AG09309 (cell line): ENCODE measurements around the gene RERE.

ENCODE experiments used
- DNase-seq: peaks from one replicate; pipeline ENCODE4 v3.0.0-alpha.2; 2010; ENCODE audit warnings: low read depth
- H3K4me3 ChIP-seq: 2 replicates; pipeline ENCODE4 v1.5.1; 2011; ENCODE audit warnings: mild to moderate bottlenecking, low read depth, low read length, moderate library complexity; ENCODE audit not compliant: control insufficient read depth
- TF ChIP-seq, protein P1 (sequence below): IDR thresholded peaks from 2 replicates; pipeline ENCODE4 v1.5.1; 2011; ENCODE audit warnings: mild to moderate bottlenecking, low read depth, low read length, inconsistent platforms; ENCODE audit not compliant: insufficient read depth, control insufficient read depth; ENCODE audit errors: missing control alignments

RERE gene

GRCh38 chr1:8473121-8473875 is 344.1 kb downstream of the RERE start:
- no peak for DNase-seq
- no peak overlapping the region for H3K4me3 ChIP-seq
- TF ChIP-seq, protein P1, sequence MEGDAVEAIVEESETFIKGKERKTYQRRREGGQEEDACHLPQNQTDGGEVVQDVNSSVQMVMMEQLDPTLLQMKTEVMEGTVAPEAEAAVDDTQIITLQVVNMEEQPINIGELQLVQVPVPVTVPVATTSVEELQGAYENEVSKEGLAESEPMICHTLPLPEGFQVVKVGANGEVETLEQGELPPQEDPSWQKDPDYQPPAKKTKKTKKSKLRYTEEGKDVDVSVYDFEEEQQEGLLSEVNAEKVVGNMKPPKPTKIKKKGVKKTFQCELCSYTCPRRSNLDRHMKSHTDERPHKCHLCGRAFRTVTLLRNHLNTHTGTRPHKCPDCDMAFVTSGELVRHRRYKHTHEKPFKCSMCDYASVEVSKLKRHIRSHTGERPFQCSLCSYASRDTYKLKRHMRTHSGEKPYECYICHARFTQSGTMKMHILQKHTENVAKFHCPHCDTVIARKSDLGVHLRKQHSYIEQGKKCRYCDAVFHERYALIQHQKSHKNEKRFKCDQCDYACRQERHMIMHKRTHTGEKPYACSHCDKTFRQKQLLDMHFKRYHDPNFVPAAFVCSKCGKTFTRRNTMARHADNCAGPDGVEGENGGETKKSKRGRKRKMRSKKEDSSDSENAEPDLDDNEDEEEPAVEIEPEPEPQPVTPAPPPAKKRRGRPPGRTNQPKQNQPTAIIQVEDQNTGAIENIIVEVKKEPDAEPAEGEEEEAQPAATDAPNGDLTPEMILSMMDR, result no peak

DNA sequence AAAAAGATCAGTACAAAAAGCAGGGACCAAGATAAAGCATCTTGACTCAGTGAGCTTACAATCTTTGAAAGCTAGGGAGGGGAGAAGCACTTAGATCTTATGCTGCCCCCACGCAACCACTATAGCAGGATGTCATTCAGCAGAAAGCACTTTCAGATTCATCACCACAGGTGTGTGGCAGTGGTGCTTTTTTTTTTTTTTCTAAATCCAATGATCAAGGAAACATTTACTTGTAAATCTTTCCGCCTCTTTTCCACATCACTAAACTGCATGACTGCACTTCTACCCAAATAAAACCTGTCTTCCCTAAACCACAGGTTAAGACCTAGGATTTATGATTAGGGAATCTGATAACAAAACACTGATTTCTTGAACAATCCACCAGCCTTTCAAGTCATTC is 344.8 kb downstream of the RERE start:
- no peak for DNase-seq
- H3K4me3 ChIP-seq, result no peak overlapping the region
- TF ChIP-seq, protein P1, result no peak

DNA sequence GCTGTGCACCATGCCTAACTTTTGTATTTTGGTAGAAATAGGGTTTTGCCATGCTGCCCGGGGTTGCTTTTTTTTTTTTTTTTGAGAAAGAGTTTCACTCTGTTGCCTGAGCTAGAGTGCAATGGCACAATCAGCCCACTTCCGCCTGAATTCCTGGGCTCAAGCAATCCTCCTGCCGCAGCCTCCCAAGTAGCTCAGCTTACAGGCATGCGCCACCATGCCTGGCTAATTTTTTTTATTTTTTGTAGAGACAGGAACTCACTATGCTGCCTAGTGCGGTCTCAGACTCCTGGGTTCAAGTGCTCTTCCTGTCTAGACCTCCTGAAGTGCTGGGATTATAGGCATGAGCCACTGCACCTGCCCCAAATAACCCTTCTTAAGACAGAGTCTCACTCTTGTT is 346.0 kb downstream of the RERE start:
- no peak overlapping the region for H3K4me3 ChIP-seq
- DNase-seq, result no peak
- TF ChIP-seq, protein P1, result no peak

GRCh38 chr1:8468751-8469150 is 348.7 kb downstream of the RERE start:
- no peak overlapping the region for H3K4me3 ChIP-seq
- TF ChIP-seq, protein P1, result no peak
- DNase-seq, result no peak

GRCh38 chr1:8467308-8467707 is 350.1 kb downstream of the RERE start:
- no peak overlapping the region for H3K4me3 ChIP-seq
- TF ChIP-seq, protein P1, result no peak

GRCh38 chr1:8465692-8466091 is 351.7 kb downstream of the RERE start:
- H3K4me3 ChIP-seq, result no peak overlapping the region
- no peak for DNase-seq
- TF ChIP-seq, protein P1, result no peak

More at GRCh38 chr1:8467308-8467707, 350.1 kb downstream of the RERE start:
- DNase-seq, result no peak
